Measurements from ENCODE around the gene WDR13.

DNA sequence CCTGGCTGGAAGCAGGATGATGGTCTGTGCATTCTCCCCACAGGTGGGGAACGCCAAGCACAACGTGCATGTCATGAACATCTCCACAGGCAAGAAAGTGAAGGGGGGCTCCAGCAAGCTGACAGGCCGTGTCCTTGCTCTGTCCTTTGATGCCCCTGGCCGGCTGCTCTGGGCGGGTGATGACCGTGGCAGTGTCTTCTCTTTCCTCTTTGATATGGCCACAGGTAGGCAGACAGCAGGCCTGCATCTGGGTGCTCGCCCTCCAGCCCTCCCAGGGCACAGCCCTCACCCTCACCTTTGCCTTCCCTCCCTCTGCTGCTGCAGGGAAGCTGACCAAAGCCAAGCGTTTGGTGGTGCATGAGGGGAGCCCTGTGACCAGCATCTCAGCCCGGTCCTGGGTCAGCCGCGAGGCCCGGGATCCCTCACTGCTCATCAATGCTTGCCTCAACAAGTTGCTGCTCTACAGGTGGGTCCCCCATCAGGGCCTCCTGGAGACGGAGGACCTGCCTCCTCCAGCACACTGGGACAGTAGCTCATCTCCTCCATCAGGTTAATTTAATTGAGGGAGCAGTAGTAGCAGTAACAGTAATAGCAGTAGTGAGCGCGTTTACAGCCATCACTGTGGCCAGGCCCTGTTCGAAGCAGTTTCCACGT, 4.6 kb downstream of the WDR13 start:
- TF ChIP-seq POLR2A (IDR thresholded peaks at IDR 0.05): no peak
- no peak for TF ChIP-seq POLR2AphosphoS5 (IDR thresholded peaks at IDR 0.05)
- TF ChIP-seq, protein P1, sequence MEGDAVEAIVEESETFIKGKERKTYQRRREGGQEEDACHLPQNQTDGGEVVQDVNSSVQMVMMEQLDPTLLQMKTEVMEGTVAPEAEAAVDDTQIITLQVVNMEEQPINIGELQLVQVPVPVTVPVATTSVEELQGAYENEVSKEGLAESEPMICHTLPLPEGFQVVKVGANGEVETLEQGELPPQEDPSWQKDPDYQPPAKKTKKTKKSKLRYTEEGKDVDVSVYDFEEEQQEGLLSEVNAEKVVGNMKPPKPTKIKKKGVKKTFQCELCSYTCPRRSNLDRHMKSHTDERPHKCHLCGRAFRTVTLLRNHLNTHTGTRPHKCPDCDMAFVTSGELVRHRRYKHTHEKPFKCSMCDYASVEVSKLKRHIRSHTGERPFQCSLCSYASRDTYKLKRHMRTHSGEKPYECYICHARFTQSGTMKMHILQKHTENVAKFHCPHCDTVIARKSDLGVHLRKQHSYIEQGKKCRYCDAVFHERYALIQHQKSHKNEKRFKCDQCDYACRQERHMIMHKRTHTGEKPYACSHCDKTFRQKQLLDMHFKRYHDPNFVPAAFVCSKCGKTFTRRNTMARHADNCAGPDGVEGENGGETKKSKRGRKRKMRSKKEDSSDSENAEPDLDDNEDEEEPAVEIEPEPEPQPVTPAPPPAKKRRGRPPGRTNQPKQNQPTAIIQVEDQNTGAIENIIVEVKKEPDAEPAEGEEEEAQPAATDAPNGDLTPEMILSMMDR (IDR thresholded peaks at IDR 0.05): no peak
